ENCODE data around the gene GNB3.

GNB3 gene

DNA sequence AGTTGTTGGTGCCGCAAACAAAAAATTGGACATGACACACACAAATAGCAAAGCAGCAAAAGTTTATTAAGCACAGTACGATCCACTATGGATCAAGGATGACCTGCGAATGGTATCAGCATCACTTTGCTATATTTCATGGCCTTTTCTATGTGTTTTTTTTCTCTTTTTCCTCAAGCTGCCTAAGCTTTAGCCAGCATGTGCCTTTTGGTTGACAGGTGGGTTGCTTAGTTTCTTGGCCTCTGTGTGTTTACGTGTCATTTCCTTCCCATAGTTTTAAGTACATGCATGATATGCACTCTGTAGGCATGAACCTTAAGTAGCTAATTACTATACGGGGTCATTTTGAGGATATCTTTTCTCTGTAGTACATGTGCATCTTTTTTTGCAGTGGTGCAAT lies 41.6 kb upstream of the GNB3 start:
- Mint-ChIP-seq H3K4me1 (peaks cover 14% of the 10 kb centered on the region), H3K27me3 (ENCODE audit: low read depth) (no peaks in the 10 kb centered on the region), H3K9me3 (peaks cover 2% of the 10 kb centered on the region), H3K27ac (peak overlapping the region in 1 of 3 experiments; percentile 74), H3K4me3 (no peak overlapping the region), H3K36me3 (ENCODE audit: low read depth) (peaks cover 2% of the 10 kb centered on the region)
- TF ChIP-seq, protein P1, sequence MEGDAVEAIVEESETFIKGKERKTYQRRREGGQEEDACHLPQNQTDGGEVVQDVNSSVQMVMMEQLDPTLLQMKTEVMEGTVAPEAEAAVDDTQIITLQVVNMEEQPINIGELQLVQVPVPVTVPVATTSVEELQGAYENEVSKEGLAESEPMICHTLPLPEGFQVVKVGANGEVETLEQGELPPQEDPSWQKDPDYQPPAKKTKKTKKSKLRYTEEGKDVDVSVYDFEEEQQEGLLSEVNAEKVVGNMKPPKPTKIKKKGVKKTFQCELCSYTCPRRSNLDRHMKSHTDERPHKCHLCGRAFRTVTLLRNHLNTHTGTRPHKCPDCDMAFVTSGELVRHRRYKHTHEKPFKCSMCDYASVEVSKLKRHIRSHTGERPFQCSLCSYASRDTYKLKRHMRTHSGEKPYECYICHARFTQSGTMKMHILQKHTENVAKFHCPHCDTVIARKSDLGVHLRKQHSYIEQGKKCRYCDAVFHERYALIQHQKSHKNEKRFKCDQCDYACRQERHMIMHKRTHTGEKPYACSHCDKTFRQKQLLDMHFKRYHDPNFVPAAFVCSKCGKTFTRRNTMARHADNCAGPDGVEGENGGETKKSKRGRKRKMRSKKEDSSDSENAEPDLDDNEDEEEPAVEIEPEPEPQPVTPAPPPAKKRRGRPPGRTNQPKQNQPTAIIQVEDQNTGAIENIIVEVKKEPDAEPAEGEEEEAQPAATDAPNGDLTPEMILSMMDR (IDR thresholded peaks at IDR 0.05; ENCODE audit: unreplicated experiment in 3 of 3): no peak

DNA sequence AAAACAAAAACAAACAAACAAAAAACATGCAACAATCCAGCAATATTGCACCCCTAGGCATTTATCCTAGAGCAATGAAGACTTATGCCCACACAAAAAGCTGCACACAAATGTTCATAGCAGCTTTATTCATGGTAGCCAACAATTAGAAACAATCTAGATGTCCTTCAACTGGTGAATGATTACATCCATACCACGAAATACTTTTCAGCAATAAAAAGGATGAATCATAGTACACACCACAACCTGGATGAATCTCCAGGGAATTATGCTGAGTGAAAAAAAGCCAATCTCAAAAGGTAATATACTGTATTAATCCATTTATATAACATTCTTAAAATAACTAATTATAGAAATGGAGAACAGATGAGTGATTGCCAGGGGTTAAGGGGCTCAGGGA lies 33.6 kb upstream of the GNB3 start:
- Mint-ChIP-seq H3K4me1 (no peaks in the 10 kb centered on the region), H3K27ac (no peak overlapping the region), H3K36me3 (ENCODE audit: low read depth) (peaks cover 8% of the 10 kb centered on the region), H3K9me3 (peaks cover 2% of the 10 kb centered on the region), H3K27me3 (ENCODE audit: low read depth) (peaks cover 4% of the 10 kb centered on the region), H3K4me3 (no peak overlapping the region)
- TF ChIP-seq, protein P1 (IDR thresholded peaks at IDR 0.05; ENCODE audit: unreplicated experiment in 3 of 3): no peak

GRCh38 chr12:6809056-6809455 lies 31.7 kb upstream of the GNB3 start:
- TF ChIP-seq, protein P1 (IDR thresholded peaks at IDR 0.05; ENCODE audit: unreplicated experiment in 3 of 3): no peak
- Mint-ChIP-seq H3K4me1 (no peaks in the 10 kb centered on the region), H3K4me3 (no peak overlapping the region), H3K27ac (no peak overlapping the region), H3K9me3 (peaks cover 2% of the 10 kb centered on the region), H3K27me3 (ENCODE audit: low read depth) (peaks cover 4% of the 10 kb centered on the region), H3K36me3 (ENCODE audit: low read depth) (peaks cover 7% of the 10 kb centered on the region)

DNA sequence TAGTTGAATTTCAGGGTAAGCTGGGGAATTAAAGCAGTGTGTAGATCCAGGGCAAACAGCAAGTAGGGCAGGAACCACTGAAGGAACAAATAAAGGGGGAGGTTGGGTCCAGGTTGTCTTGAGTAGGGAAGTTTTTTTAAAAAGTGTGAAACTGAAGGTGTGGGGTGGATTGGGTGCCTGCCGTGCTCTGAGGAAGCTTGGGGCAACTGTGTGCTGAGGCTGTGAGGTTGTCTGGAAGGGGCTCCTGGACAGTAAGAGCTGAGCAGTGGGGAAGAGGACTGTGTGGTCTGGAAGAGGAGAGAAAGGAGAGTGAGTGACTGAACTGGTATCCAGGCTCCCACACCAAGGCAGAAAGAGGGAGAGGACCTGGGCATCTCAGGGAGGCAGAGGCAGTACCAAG lies 30.0 kb upstream of the GNB3 start:
- Mint-ChIP-seq H3K4me3 (no peak overlapping the region), H3K36me3 (ENCODE audit: low read depth) (no peaks in the 10 kb centered on the region), H3K27ac (peak overlapping the region in 1 of 3 experiments; percentile 23), H3K4me1 (no peaks in the 10 kb centered on the region), H3K27me3 (ENCODE audit: low read depth) (peaks cover 4% of the 10 kb centered on the region), H3K9me3 (no peaks in the 10 kb centered on the region)
- TF ChIP-seq, protein P1 (IDR thresholded peaks at IDR 0.05; ENCODE audit: unreplicated experiment in 3 of 3): no peak

DNA sequence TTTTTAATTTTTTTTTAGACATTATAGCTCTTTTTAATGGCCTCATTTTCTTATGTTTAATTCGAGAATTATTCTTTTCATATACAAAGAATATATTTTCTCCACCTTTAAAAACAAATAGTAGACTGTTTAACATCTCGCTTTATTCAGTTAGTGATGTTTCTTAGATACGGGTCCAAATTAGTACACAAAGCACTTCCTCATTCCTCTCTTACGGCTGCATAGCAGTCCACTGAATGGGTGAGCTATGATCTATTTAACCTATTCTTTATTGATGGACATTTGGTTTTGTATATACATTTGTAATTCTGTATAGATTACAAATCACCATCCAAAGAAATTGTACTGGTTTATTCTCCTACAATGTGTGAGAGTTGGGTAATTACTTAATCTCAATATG lies 27.4 kb upstream of the GNB3 start:
- H3K27me3 Mint-ChIP-seq (ENCODE audit: low read depth): peaks cover 5% of the 10 kb centered on the region
- H3K36me3 Mint-ChIP-seq (ENCODE audit: low read depth): no peaks in the 10 kb centered on the region
- H3K9me3 Mint-ChIP-seq: no peaks in the 10 kb centered on the region
- H3K4me3 Mint-ChIP-seq: no peak overlapping the region
- TF ChIP-seq, protein P1 (IDR thresholded peaks at IDR 0.05; ENCODE audit: unreplicated experiment in 3 of 3): no peak
- no peak overlapping the region for H3K27ac Mint-ChIP-seq
- peaks cover 4% of the 10 kb centered on the region for H3K4me1 Mint-ChIP-seq

- Mint-ChIP-seq H3K27me3 (ENCODE audit: low read depth) (peaks cover 4% of the 10 kb centered on the region), H3K9me3 (no peaks in the 10 kb centered on the region), H3K4me3 (no peak overlapping the region), H3K4me1 (peaks cover 30% of the 10 kb centered on the region), H3K27ac (peak overlapping the region in 2 of 3 experiments; percentile 20 to 38), H3K36me3 (ENCODE audit: low read depth) (no peaks in the 10 kb centered on the region)
- TF ChIP-seq, protein P1 (IDR thresholded peaks at IDR 0.05; ENCODE audit: unreplicated experiment in 3 of 3): no peak
Measured at GRCh38 chr12:6816598-6816997, 24.1 kb upstream of the GNB3 start.
